Hematopoietic multipotent progenitor cell treated with erythropoietin and hydrocortisone succinate and interleukin-3 and kit ligand, for 6 days (in vitro differentiated cells): ENCODE data around the gene TRIM4.
"Not testable (repeated sequence)": the region's sequence is repeated elsewhere in the genome, so short reads cannot be mapped to it uniquely, and the experiment has no call there.

ENCODE experiments used
- DNase-seq: peaks from one replicate; pipeline ENCODE4 v3.0.0-alpha.2; 2015

The TRIM4 gene

DNA sequence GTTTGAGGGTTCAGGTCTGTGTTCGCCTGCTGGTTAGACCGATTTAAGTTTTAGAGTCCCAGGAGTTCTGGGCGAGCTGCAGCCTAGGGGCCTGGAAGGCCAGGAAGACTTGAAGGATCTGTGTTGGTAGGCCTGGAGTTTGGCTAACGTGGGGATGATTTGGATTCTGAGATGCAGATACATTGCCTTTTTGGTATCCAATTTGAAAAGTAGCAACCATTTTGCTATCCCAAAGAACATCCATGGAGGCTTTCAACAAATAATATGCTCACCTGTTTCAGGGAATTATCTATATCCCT, 433 bp upstream of the TRIM4 start:
- DNase-seq, result no peak

DNA sequence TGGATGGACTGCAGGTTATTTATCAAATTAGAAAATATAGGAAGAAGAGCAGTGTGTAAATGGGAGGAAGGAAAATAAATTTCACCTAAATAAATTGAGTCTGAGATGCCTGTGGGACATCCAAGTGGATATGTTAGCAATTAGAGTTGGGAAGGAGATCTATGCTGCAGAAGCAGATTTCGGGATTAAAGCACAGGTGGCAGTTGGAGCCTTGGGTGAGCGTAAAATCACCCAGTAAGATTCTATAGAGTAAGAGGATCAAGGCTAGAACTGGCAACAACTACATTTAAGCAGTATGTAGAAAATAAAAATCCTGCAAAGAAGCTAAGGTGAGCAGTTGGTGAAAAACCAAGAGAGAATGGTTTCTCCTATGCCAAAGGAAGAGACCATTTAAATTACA, 8.4 kb downstream of the TRIM4 start:
- DNase-seq, result no peak

DNA sequence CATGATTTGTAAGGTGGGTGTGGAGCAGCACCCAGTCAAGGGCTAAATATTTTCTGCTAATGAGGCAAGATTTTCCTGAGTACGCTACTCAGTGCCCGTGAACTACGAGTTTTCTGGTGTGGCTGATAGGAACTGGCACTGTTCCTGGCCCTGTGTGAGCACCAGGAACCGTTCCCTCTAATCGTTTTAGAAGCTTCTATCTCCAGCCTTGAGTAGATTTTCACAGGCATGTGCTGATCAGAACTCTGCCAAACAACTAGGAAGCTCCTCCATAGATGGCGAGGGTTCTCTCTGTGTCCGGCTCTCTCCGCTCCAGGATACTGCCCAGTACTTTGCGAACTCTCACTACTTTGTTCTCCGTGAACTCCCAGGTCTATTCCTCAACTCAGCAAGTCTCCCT, 17.7 kb downstream of the TRIM4 start:
- no peak for DNase-seq

DNA sequence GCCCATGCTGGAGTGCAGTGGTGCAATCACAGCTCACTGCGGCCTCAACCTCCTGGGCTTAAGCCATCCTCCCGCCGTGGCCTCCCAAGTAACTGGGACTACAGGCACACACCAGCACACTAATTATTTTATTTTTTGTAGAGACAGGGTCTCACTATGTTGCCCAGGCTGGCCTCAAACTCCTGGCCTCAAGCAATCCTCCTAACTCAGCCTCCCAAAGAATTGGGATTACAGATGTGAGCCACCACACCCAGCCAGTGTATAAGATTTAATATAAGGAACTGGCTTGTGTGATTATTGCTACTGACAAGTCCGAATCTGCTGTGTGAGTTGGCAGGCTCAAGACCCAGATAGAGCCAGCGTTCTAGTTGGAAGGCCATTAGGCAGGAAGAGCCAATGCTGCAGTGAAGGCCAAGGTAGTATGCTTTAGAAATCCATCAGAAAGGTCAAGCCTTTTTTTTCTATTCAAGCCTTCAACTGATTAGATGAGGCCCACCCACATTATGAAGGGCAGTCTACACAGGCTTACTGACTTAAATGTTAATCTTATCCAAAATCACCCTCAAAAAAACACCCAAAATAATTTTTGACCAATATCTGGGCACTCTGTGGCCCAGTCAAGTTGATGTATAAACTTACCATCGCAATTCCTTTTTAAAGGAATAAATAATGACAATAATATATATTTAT, 19.4 kb downstream of the TRIM4 start:
- no peak for DNase-seq

DNA sequence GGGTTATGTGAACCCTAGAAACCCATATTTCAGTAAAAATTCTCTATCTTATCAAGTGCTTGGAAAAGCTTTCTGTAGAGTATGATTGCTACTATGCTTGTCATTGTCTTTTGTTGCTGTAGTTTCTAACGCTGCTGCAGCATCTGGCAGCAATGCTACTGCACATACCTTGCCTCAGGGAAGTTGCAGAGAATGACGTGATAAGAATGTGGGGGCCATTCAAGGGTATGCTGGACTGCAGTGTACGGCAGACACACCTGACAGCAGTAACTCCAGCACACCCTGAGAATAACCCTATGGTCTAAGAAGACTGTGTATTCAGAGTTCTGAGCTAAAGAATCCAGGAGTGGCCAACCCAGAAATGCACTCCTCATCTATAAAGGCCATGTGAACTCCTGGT, 20.5 kb downstream of the TRIM4 start:
- DNase-seq, result no peak

DNA sequence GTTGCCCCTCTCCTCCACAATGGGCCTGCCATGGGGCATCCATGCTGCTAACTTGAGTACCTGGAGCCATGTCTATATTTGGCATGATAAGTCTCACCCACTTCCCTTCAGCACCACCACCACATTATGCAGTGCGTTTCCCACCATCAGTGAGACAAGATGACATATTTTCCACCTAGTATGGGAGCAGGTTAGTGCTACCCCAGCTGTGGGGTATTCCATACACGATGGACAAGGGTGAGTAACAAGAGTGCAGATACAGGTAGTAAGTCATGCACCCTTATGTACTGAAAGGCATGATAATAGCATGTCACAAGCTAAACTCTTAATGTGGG, 21.3 kb downstream of the TRIM4 start:
- DNase-seq, result no peak

DNA sequence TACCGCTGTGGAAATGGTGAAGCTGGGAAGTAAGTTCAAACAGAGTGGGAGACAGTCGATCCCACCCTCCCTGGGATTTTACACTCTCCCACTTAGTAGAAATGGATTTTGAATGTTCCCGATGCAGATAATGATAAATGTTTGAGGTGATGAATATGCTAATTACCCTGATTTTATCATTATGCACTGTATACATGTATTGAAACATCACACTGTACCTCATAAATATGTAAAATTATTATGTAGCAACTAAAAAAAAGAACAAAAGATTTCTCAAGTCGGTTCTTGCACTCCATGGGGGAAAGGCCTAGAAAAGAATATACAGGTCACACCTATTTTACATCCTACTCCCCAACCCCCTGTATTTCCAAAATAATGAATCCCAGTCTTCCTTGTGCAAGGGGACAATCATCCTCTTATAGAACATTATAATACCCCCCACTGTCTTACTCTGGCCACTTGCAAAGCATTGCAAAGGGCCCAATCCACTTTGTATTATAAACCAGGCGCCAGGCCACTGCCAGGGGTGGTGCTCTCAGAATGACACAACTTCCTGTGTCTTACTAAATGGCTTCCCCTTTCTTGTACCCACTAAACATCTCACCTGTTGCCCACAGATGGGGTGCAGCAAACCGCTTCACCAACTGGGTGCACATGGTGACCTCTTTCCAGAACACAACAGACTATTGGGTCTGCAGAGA, 21.9 kb downstream of the TRIM4 start:
- no peak for DNase-seq

DNA sequence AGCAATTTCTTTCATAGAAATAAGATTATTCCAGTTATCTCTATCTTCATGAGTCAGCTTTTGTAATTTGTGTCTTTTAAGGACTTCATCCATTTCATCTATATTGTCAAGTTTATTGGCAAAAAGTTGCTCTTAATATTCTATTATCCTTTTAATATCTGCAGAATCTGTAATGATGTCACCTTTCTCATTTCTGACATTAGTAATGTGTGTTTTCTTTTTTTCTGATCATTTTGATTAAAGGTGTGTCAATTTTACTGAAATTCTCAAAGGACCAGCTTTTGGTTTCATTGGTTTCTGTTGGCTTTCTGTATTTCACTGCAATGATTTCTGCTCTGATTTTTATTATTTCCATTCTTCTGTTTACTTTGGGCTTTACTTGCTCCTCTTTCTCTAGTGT, 24.6 kb downstream of the TRIM4 start:
- DNase-seq, result no peak

DNA sequence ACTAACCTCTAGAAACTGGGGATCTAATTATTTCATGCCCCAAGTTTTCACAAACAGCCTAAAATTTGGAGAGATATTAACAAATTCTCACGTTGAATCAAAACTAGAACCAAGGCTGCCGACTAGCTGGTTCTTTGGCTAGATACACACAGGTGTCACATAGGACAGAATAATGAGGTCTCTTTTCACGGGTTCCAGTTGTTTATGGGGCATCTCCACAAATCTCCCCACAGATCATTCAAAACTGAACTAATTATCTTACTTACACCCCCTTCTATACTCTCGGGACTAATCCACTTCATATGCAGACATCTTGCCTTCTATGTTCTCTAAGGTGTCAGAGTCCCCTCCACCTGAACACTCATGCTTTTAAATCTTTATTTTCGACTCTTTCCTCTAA, 26.1 kb downstream of the TRIM4 start:
- DNase-seq, result no peak

DNA sequence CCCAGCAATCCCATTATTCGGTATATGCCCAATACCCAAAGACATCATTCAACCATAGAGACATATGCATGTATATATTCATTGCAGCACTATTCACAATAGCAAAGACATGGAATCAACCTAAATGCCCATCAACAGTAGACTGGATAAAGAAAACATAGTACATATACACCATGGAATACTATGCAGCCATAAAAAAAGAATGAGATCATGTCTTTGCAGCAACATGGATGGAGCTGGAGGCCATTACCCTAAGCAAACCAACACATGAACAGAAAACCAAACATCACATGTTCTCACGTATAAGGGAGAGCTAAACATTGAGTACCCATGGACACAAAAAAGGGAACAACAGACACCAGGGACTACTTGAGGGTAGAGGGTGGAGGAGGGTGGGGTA, 29.0 kb downstream of the TRIM4 start:
- DNase-seq, result not testable (repeated sequence)

DNA sequence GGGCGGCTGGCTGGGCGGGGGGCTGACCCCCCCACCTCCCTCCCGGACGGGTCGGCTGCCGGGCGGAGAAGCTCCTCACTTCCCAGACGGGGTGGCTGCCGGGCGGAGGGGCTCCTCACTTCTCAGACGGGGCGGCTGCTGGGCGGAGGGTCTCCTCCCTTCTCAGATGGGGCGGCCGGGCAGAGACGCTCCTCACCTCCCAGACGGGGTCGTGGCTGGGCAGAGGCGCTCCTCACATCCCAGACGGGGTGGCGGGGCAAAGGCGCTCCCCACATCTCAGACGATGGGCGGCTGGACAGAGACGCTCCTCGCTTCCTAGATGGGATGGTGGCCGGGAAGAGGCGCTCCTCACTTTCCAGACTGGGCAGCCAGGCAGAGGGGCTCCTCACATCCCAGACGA, 31.0 kb downstream of the TRIM4 start:
- DNase-seq, result not testable (repeated sequence)

DNA sequence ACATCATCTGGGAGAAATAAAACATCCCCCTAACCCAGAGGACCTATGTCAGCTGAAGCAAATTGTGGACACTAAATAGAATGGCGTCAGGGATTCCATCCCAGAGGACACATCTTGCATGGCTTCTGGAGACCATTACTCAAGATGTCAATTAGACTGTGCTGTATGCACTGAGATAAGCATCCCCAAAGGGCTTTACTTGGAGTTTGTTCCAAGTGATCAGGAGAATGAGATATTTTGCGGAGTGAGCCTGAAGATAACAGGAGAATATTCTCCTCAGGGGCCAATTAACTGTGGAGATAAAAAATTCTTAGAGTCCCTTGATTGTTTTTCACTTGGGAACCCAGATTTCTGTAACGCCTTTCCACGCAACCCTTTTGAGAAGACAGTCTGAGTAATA, 38.0 kb downstream of the TRIM4 start:
- DNase-seq, result no peak

DNA sequence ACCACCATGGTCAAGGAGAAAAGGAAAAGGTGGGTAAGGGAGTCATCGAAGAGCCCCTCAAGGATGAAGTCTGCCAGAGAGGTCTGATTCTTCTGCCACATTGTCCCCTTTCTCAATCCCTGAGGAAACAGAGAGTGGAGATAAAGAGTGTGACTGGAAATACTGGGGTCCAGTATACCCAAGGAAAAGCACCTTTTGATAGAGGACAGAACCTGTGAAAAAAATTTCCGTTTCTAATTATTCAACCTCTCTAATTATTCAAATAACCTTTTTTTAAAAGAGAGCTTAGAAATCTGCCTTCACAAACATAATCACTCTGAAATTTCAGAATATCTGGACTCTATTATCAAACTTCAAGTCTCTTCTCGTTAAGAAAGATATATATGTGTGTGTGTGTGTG, 42.4 kb downstream of the TRIM4 start, which contains the start of gene OR2AE1:
TSS of gene OR2AE1 (minus strand) at position 101 of the 400 bp plus-strand sequence. CDS start at position 101, 0 bp downstream.
- DNase-seq, result no peak

DNA sequence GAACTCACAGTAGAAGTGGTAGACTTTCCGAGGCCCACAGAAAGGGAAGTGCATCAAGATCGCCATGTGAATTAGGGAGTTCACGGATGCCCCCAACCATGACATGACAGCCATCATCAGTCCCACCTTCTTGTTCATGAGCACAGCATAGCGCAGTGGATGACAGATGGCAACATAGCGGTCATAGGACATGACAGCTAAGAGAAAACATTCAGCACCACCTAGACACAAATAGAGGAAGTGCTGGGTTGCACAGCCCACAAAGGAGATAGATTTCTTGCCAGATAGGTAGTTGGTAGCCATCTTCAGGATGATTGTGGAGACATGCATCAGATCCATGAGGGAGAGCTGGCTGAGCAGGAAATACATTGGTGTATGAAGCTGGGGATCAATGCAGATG, 42.8 kb downstream of the TRIM4 start:
- DNase-seq, result peak; percentile 53

DNA sequence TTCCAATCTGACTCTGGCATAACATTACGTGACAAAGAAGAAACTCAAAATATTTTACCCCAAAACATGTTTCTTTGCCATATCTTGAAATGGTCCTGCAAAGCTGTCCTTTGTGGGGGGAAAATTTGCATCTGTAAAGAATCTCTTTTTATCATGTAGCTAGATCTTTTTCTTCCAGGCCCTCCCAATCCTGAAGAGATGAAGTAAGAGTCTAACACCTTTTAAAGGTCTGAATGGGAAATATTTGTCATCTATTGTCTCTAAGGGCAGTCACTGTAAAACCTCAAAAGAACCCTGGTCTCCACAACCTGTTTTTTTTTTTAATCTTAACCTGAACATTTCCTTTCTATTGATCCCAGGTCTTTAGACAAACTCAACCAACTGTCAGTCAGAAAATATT, 51.1 kb downstream of the TRIM4 start:
- DNase-seq, result no peak

DNA sequence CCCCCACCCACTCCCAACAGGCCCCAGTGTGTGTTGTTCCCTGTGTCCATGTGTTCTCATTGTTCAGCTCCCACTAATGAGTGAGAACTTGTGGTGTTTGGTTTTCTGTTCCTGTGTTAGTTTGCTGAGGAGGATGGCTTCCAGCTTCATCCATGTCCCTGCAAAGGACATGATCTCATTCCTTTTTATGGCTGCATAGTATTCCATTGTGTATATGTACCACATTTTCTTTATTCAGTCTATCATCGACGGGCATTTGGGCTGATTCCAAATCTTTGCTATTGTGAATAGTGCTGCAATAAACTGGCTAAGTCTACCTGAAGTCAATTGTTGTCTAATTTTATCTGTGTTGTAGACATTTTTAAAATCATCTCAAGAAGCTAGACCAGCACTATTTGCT, 51.9 kb downstream of the TRIM4 start:
- not testable (repeated sequence) for DNase-seq

DNA sequence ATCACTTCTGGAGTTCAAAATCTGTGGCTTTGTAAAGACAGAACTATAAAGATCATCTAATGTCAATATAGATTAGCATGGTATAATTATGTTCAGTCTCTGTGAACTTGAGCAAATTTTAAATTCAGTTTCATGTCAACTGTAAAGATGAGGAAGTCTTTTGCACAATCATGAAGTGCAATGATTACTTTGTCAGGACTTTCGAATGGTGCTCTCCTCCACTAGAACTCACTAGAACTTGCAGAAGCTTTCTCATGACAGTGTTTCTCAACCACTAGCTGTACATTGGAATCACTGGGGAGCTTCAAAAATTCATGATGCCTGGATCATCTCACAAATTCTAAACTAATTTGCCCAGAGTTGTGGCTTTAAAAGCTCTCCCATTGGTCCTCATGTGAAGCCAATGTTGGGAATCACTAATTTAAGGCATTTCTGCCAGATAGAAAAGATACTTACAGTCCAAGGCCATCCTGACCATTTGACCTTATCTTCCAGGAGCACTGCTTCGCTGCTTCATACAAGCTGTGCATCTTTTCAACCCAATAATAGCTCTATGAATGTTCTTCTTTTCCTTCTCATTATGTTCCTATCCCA, 55.4 kb downstream of the TRIM4 start:
- DNase-seq, result no peak

DNA sequence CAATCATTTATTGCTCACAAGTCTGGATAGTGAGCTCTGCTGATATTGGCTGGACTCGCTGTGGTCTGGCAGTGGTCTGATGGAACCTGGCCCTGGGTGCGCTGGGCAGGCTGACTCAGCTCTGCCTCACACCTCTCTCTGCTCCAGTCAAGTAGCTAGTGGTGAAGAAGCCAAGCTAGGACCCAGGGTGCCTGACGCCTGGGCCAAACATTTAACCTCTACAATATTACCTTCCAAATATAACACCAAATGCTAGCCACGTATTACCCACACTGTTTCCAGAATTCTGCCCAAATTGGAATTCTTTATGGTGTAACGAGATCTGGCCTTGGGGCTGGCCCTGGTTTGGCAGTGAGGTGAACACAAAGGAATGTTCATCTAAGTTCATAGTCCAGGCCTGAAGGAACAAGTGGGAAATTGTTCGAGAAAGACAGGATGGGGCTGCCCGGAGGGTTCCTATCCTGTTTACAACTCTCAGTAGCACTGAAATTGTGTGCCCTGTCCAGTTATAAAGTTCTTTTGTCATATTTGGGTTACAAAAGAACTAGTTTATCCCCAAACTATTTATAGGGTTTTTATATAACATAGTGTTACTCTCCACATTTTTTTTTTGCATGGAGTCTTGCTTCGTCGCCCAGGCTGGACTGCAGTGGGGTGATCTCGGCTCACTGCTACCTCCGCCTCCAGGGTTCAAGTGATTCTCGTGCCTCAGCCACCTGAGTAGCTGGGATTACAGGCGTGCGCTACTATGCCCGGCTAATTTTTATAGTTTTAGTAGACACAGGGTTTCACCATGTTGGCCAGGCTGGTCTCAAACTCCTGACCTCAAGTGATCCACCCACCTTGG, 58.8 kb downstream of the TRIM4 start:
- DNase-seq, result no peak

DNA sequence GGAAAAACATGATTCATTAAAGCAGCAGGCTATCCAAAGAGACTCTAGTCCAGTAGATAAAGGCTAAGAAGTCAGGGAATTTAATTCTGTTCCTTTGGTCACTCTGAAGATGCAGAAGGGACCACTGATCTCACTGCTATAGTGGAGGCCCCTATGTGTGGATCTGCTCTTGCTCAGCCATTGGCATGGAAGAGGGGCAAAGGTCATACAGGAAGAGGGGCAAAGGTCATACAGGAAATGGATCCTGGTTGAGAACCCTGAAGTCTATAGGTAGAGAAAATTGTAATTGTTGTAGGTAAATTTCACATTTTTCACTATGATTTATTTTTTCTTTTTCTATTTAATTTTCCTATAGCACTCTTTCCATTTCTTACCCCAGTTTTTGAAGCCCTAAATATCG, 64.1 kb downstream of the TRIM4 start:
- DNase-seq, result no peak

DNA sequence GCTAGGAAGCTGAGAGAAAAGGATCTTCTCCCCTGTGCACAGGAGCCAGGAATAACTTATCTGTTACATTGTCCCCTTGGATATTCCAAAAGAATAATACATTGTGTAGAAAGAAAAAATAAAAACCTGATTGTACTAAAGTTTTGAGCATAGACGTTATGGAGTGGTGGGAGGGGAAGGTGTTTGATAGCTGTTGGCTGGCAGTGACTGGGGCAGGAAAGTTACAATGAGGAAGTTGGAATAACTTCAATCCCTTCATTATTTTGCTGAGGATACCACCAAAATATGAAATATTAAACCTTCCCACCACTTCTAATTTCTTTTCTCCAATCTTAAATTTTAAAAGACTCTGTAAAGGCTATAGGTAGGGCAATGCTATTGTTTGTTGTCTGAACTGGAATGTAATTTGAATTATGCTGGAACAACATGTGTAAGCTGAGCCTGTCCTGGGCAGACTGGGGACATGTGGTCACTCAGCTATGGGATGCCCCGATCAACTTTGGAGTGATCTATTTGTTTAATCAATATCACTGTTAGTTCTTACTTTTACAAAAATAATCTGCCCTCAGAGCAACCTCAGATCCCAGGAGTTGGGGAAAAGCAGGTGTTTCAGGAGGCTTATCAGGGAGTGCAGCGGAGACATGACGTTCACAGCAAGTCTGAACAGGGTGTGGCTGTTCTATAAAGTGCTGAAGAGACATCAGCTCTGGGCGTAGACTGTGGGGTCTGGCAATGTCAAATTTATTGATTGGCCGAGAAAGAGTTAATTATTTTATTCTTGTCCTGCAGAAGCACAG, 70.7 kb downstream of the TRIM4 start:
- peak; percentile 39 for DNase-seq

DNA sequence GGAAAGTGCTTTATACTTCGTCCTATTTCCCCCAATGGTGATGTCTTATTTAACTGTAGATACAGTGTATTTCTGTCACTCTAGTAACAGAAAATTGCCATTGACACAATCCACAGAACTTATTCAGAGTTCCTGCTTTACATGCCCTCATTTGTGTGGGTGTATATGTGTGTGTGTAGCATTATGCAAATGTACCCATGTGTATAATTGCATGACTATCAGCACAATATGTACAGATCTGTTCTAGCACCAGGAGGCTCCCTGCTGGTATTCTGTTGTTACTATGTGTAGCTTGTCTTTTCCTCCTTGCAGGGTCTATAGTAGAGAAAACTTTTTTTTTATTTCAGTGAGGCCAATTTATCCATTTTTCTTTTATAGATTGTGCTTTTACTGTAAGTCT, 75.0 kb downstream of the TRIM4 start:
- DNase-seq, result no peak

DNA sequence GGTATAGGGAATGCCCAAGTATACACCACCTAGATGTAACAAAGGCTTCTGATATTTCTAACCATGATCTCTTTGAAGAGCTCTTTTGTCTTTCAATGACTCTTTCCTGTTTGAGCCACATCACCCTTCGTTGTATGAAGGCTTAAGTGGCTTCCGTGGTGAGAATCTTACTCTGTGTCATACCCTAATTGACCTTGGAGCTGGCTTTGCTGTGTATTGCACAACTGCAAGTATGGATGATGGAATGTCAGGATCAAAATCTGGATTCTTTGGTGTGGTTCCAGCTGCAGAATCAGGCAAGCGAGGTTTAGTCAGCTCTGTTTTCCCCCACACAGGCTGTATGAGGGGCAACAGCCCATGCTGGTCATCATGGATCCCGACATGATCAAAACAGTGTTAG, 75.5 kb downstream of the TRIM4 start:
- no peak for DNase-seq

DNA sequence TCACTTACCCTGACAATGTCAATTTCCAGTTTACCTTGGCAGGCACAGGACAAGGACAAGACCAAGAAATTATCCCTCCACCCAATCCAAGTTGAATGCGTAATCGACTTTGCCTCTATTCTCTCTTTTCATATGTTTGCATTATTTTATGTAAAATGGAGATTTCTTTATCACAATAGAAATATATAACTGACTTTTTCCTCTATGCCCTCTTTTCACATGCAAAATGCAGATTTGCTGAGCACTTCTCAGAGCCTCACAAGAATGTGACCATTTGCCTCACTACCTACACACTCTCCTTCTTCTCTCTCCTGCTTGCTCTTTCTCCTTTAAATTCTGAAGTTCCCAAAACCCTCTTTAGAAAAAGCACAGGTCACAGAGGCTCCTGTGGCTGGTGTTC, 76.4 kb downstream of the TRIM4 start:
- no peak for DNase-seq
